Right lobe of liver (tissue), 6 donors: ENCODE results near the gene MCTP1. TPM values are rescaled to one million over a fixed set of nuclear protein-coding genes. Genes with fewer than 3 reads are reported as not detected.

Experiments used
- ATAC-seq, 4 donors: fragments of 200-7000 bp; cut with Tn5 transposase; one replicate each; pipeline ENCODE4 v1.9.1; 2020; ENCODE audit warnings: mild to moderate bottlenecking in 4 of 4, moderate library complexity in 4 of 4
- DNase-seq, 3 donors: peaks; one replicate each; pipeline ENCODE4 v3.0.0-alpha.2; 2020
- H3K27ac ChIP-seq, 3 donors: fragments of 200-600 bp; one replicate each; pipeline ENCODE4 v1.8.0; 2022
- H3K27me3 ChIP-seq, 2 donors: fragments of 200-600 bp; one replicate each; pipeline ENCODE4 v1.8.0; 2022
- H3K36me3 ChIP-seq, 4 donors: fragments of 200-600 bp; sonication (generic) in 1 of 4; one replicate each; pipeline versions ENCODE4 v1.5.1 to v1.8.0; 2017 to 2022; ENCODE audit warnings: control low read depth in 1 of 4
- H3K4me1 ChIP-seq, 4 donors: fragments of 200-600 bp; sonication (generic) in 1 of 4; one replicate each; pipeline versions ENCODE4 v1.5.1 to v1.8.0; 2017 to 2022; ENCODE audit warnings: control low read depth in 1 of 4
- H3K4me3 ChIP-seq, 3 donors: fragments of 200-600 bp; one replicate each; pipeline ENCODE4 v1.8.0; 2022
- H3K9me3 ChIP-seq, 4 donors: fragments of 200-600 bp; sonication (generic) in 1 of 4; one replicate each; pipeline versions ENCODE4 v1.5.1 to v1.8.0; 2017 to 2022; ENCODE audit warnings: control low read depth in 1 of 4
- CTCF ChIP-seq, 4 donors: fragments of 200-600 bp in 3 of 4; fragments of 450-650 bp in 1 of 4; IDR thresholded peaks; one replicate each; pipeline versions ENCODE4 v1.5.1 to v1.8.0; 2016 to 2022; ENCODE audit warnings: antibody characterized with exemption in 4 of 4, mild to moderate bottlenecking in 2 of 4
- POLR2A ChIP-seq: fragments of 450-650 bp; IDR thresholded peaks from one replicate; pipeline ENCODE4 v1.6.1; 2017; ENCODE audit warnings: antibody characterized with exemption, mild to moderate bottlenecking
- WGBS: methylation state at CpG from one replicate; pipeline ENCODE4 v1.1.6; 2018; ENCODE audit warnings: low coverage, low lambda C conversion rate; ENCODE audit not compliant: insufficient coverage; ENCODE audit errors: missing lambda C conversion rate; 5-methylcytosine and 5-hydroxymethylcytosine counted together
- intact Hi-C, 2 donors: fragments of 100-400 bp; cut with DNase I; formaldehyde crosslinking; loops; one replicate each; pipeline versions ENCODE4 v1.11.2 to v1.14.1; 2022
- total RNA-seq, 6 experiments: library from RNA; depleted of rRNA in 2 of 6; stranded (reverse); fragments of >200 nt in 2 of 6; fragmentation: NEBNext Ultra II Directional in 3 of 6; extraction: Animal tissue kit (Norgen Biotek cat#: 25700) in 3 of 6; gene quantifications; one replicate each; pipeline versions ENCODE4 v1.1.0 to v1.2.4, GENCODE V29; 2016 to 2023
- donor health status: DM: no; HTN: yes; CAD: no.
- donor health status: DM: no; HTN: no; CAD: no.
- donor health status: DM: no; HTN: no; CAD: no.
- donor health status: DM: no; HTN: yes; CAD: no.
- donor health status: DM: no; HTN: yes; CAD: no.

The MCTP1 gene
- total RNA-seq, 6 experiments from 2014 or later, result 1.2 to 5.9 (median 3.5) TPM

- intact Hi-C loops, result no loop called here
- TF ChIP-seq POLR2A, result no peak
- TF ChIP-seq CTCF (IDR thresholded peaks at IDR 0.05), result no peak
- ATAC-seq, result no peak
- Histone ChIP-seq H3K27me3 (no peaks in the 10 kb centered on the region), H3K9me3 (no peaks in the 10 kb centered on the region), H3K4me3 (no peak overlapping the region), H3K36me3 (no peaks in the 10 kb centered on the region), H3K4me1 (no peaks in the 10 kb centered on the region), H3K27ac (no peak overlapping the region)
- no peak for DNase-seq
- WGBS, result 37% methylated on average over 2 of the region's 2 CpGs
Observed at GRCh38 chr5:95018946-95019345, 265.9 kb downstream of the MCTP1 start.

GRCh38 chr5:95018511-95018910, 266.4 kb downstream of the MCTP1 start:
- no peak overlapping the region for H3K4me3 ChIP-seq
- ATAC-seq, result no peak
- DNase-seq, result no peak
- H3K9me3 ChIP-seq, result no peaks in the 10 kb centered on the region
- no peaks in the 10 kb centered on the region for H3K36me3 ChIP-seq
- intact Hi-C loops, result no loop called here
- TF ChIP-seq CTCF (IDR thresholded peaks at IDR 0.05), result no peak
- WGBS, result 57% methylated on average over 1 of the region's 1 CpG
- H3K4me1 ChIP-seq, result no peaks in the 10 kb centered on the region
- H3K27ac ChIP-seq, result no peak overlapping the region
- H3K27me3 ChIP-seq, result no peaks in the 10 kb centered on the region

- H3K4me3 ChIP-seq, result no peak overlapping the region
- intact Hi-C loops, result no loop called here
- 88% methylated on average over 2 of the region's 2 CpGs for WGBS
- H3K27me3 ChIP-seq, result no peaks in the 10 kb centered on the region
- H3K36me3 ChIP-seq, result no peaks in the 10 kb centered on the region
- H3K9me3 ChIP-seq, result no peaks in the 10 kb centered on the region
- no peaks in the 10 kb centered on the region for H3K4me1 ChIP-seq
- ATAC-seq (no peak), DNase-seq (no peak)
- no peak for TF ChIP-seq CTCF (IDR thresholded peaks at IDR 0.05)
- TF ChIP-seq POLR2A, result no peak
- H3K27ac ChIP-seq, result no peak overlapping the region
Observed at GRCh38 chr5:95009812-95010211, 275.1 kb downstream of the MCTP1 start.

- H3K27ac ChIP-seq, result no peak overlapping the region
- intact Hi-C loops, result no loop called here
- WGBS, result 58% methylated on average over 4 of the region's 4 CpGs
- no peaks in the 10 kb centered on the region for H3K36me3 ChIP-seq
- TF ChIP-seq CTCF (IDR thresholded peaks at IDR 0.05) (no peak), POLR2A (no peak)
- H3K27me3 ChIP-seq, result no peaks in the 10 kb centered on the region
- no peaks in the 10 kb centered on the region for H3K4me1 ChIP-seq
- H3K9me3 ChIP-seq, result no peaks in the 10 kb centered on the region
- no peak overlapping the region for H3K4me3 ChIP-seq
- no peak for ATAC-seq
- no peak for DNase-seq
Observed at GRCh38 chr5:95007921-95008597, 276.8 kb downstream of the MCTP1 start.

GRCh38 chr5:95005811-95006210, 279.1 kb downstream of the MCTP1 start:
- Histone ChIP-seq H3K9me3 (no peaks in the 10 kb centered on the region), H3K36me3 (no peaks in the 10 kb centered on the region), H3K4me1 (no peaks in the 10 kb centered on the region), H3K27me3 (no peaks in the 10 kb centered on the region), H3K27ac (no peak overlapping the region), H3K4me3 (no peak overlapping the region)
- TF ChIP-seq CTCF (IDR thresholded peaks at IDR 0.05) (no peak), POLR2A (no peak)
- DNase-seq, result no peak
- ATAC-seq, result no peak
- 100% methylated on average over 1 of the region's 1 CpG for WGBS
- intact Hi-C loops, result no loop called here
